Hematopoietic multipotent progenitor cell treated with erythropoietin and hydrocortisone succinate and interleukin-3 and kit ligand, for 4 days (in vitro differentiated cells): ENCODE results near the gene DEUP1.

Source experiments
- DNase-seq: peaks from one replicate; pipeline ENCODE4 v3.0.0-alpha.2; 2015

The DEUP1 gene

GRCh38 chr11:93480756-93481155 is 150.2 kb downstream of the DEUP1 start:
- no peak for DNase-seq

- no peak for DNase-seq
Measured at GRCh38 chr11:93481279-93481678, 150.7 kb downstream of the DEUP1 start.

- DNase-seq: no peak
Measured at GRCh38 chr11:93481696-93482095, 151.2 kb downstream of the DEUP1 start.

GRCh38 chr11:93482556-93482955 is 152.0 kb downstream of the DEUP1 start:
- no peak for DNase-seq

- no peak for DNase-seq
Measured at GRCh38 chr11:93484716-93485115, 154.2 kb downstream of the DEUP1 start.

GRCh38 chr11:93485983-93486382 is 155.4 kb downstream of the DEUP1 start:
- no peak for DNase-seq

- DNase-seq: no peak
Measured at GRCh38 chr11:93487032-93487483, 156.5 kb downstream of the DEUP1 start.
